NCI-H2107 (cell line): Measurements from ENCODE around the gene STAM2.
"Not testable (repeated sequence)": the region's sequence is repeated elsewhere in the genome, so short reads cannot be mapped to it uniquely, and the experiment has no call there.

ENCODE experiments used
- DNase-seq: peaks from one replicate; lab custom pipeline; 2025; lab: John Stamatoyannopoulos, UW

The STAM2 gene

GRCh38 chr2:152172201-152172785 lies 3.3 kb downstream of the STAM2 start:
- DNase-seq = not testable (repeated sequence)

DNA sequence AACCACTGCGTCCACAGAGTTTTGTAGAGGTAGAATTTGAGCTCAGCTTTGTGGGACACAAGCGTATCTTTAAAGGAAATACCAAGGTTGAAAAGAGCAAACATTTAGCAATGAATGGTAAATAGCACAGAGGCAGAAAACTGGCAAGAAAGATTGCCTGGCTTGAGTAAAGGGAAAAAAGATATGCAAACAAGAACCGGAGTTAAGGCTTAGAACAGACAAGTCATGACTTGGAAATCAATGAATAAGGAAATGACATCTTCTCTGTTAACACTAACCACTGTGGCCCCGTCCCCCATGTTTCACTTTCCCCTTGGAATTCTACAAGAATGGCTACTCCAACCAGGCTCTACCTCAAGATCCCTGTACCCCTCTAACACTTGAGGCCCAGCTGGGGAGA lies 3.8 kb downstream of the STAM2 start:
- DNase-seq = no peak

GRCh38 chr2:152169158-152169557 lies 6.4 kb downstream of the STAM2 start:
- not testable (repeated sequence) for DNase-seq

DNA sequence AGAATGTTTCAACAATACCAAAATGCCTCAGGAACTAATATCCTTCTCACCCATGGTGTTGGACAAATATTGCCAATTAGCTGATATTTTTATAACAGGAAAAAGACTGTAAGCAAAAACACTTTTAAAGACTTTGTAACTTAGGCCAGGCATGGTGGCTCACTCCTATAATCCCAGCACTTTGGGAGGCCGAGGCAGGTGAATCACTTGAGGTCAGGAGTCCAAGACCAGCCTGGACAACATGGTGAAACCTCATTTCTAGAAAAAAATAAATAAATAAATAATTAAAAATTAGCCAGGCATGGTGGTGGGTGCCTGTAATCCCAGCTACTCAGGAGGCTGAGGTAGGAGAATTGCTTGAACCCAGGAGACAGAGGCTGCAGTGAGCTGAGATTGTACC lies 8.1 kb downstream of the STAM2 start:
- not testable (repeated sequence) for DNase-seq

GRCh38 chr2:152167065-152167464 lies 8.5 kb downstream of the STAM2 start:
- no peak for DNase-seq

DNA sequence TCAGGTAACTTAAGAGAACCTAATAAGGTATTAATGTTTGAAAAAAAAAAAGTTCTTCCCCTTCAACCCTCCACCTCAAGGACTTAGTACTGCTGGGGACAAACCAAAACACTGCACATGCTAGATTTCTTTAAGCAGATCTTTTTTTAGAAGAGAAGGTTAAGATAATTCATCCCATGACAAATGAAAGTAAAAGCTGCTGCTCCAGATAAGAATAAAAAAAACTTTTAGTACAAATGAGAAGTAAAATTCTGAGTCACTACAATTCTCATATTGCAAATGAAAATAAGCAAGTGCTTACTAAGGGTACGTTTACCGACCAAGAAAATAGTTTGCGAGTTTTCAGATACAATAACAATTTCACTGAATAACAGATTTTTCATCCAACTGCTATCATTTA lies 8.9 kb downstream of the STAM2 start:
- no peak for DNase-seq

- no peak for DNase-seq
Observed at GRCh38 chr2:152165780-152166179, 9.8 kb downstream of the STAM2 start.

GRCh38 chr2:152165306-152165705 lies 10.3 kb downstream of the STAM2 start:
- DNase-seq = no peak

DNA sequence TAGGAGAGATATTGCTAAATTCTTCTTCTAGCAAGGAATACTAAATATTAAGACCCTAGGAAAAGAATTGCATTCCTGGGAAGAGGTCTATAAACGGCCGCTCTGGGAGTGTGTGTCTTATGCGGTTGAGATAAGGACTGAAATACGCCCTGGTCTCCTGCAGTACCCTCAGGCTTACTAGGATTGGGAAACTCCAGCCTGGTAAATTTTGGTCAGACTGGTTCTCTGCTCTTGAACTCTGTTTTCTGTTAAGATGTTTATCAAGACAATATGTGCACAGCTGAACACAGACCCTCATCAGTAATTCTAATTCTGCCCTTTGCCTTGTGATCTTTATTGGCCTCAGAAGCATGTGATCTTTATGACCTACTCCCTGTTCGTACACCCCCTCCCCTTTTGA lies 11.9 kb downstream of the STAM2 start:
- DNase-seq = not testable (repeated sequence)

DNA sequence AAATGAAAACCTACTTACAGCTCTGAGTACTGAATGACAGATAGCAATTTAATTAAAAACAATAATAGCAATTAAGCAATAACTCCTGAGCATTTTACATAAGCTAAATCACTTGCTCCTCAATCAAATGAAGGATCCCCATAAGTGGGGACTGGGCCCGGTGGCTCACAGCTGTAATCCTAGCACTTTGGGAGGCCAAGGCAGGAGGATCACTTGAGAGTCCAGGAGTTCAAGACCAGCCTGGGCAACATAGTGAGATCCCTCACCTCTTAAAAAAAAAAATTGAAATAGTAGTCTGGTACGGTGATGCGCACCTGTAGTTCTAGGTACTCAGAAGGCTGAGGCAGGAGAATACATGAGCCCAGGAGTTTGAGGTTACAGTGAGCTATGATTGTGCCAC lies 13.4 kb downstream of the STAM2 start:
- DNase-seq = no peak

DNA sequence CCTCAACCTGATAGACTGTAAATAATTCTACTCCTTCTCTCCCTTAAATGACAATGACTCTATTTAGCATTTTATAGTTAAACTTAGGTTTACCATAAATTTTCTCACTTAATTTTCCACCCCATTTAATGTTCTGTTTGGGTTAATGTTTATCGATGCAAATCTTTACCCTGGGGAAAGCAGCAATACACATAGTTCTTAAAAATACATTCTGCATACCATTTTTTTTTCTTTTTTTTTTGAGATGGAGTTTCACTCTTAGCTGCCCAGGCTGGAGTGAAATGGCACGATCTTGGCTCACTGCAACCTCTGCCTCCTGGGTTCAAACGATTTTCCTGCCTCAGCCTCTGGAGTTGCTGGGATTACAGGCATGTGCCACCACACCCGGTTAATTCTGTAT lies 14.0 kb downstream of the STAM2 start:
- DNase-seq = no peak

DNA sequence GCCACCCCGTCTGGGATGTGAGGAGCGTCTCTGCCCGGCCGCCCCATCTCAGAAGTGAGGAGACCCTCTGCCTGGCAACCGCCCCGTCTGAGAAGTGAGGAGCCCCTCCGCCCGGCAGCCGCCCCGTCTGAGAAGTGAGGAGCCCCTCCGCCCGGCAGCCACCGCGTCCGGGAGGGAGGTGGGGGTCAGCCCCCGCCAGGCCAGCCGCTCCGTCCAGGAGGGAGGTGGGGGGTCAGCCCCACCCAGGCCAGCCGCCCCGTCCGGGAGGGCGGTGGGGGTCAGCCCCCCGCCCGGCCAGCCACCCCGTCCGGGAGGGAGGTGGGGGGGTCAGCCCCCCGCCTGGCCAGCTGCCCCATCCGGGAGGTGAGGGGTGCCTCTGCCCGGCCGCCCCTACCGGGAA lies 15.2 kb downstream of the STAM2 start:
- DNase-seq = not testable (repeated sequence)

DNA sequence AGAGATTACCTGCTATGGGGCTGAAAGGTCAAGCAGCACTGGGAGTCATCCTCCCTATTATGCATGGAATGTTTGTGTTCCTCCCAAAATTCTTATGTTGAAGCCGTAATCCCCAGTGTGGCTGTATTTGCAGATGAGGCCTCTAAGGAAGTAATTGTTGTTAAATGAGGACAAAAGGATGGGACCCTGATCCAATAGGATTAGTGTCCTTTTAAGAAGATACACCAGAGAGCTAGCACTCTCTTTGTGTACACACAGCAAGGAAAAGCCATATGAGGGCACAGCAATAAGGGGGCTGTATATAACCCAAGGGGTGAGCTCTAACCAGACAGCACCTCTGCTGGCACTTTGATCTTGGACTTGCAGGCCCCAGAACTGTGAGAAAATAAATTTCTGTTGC lies 18.3 kb downstream of the STAM2 start:
- no peak for DNase-seq

DNA sequence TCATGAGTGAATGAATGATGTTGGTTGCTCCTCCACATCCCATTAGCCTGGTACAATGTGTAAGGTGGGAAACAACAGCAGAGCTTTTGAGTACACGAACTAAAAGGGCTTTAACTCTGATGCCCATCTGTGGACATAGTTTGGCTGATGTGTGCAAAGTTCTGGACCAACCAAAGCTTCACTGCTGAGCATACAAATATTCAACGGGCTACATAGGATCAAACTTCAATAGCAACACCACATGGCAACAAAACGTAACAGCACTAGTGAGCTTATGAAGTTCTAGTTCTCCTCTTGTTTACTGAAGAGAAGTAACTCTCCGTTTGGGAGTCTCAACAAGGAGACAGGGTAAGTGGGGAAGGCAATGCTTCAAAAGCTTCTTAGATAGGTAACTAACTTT lies 20.4 kb downstream of the STAM2 start:
- no peak for DNase-seq

- DNase-seq = no peak
Observed at GRCh38 chr2:152154462-152154861, 21.1 kb downstream of the STAM2 start.

GRCh38 chr2:152134488-152135280 lies 40.9 kb downstream of the STAM2 start:
- no peak for DNase-seq

GRCh38 chr2:152132306-152132705 lies 43.3 kb downstream of the STAM2 start:
- DNase-seq = no peak

DNA sequence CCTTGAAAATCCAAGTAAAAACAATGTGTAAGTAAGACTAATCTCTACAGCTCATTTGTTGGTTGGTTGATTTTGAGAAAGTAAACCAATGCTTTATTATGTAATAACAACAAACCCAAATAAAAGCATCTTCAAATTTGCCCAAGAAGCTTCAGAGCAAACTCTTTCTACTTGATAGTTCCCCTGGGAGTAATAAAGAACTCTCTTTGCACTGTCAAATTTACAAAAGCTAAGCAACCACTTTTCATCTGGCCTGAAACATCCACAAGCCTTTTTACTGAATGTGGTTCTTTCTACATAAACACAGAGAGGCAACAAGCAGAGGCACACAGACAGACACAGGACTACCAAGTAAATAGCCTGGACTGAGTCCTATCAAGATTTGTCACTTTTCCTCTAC lies 47.9 kb downstream of the STAM2 start:
- no peak for DNase-seq

DNA sequence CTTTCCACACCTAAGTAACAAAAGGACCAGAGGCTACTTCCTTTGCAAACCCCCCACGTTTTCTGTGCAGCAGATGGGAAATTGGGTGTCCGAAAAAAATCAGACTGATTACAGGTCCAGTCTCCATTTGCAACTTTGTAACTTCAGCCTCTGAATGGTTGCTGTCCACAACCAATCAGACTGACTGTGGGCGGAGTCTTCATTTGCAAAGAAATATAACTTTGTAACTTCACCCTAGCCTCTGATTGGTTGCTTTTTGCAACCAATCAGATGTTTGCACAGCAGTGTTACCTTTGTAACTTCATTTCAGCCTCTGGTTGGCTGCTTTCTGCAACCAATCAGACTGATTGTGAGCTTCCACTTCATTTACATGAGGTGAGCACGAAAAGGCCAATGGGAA lies 48.9 kb downstream of the STAM2 start:
- DNase-seq = no peak

DNA sequence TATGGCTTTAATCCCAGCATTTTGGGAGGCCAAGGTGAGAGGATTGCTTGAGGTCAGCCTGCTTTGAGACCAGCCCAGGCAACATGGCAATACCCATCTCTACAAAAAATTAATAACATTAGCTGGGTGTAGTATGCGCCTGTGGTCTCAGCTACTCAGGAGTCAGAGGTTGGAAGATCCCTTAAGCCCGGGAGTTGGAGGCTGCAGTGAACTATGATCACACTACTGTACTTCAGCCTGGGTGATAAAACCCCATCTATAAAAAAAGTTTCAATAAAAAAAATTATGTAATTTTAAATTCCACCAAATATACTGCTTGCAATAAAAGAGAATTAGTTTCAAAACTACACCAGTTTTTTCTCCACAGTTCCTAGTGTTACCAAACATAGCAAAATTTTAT lies 53.4 kb downstream of the STAM2 start:
- DNase-seq = no peak

DNA sequence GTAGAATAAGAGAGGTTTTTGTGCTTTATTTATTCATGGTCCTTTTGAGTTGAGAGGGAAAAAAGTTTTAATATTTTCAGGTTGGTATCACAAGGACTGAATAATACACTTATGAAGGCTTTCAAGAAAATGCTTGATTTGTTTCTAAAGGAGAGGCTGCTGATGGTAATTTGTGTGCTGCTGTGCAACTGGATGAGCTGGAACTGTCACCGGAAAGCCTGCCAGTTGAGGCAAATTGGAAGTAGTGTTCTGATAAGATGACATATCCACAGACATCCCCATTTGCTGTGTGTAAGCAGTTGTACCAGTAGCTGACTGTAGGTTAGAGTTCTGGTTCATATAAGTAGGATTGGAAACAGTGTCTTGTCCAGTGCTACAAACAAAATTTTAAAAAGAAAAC lies 55.1 kb downstream of the STAM2 start:
- DNase-seq = no peak

DNA sequence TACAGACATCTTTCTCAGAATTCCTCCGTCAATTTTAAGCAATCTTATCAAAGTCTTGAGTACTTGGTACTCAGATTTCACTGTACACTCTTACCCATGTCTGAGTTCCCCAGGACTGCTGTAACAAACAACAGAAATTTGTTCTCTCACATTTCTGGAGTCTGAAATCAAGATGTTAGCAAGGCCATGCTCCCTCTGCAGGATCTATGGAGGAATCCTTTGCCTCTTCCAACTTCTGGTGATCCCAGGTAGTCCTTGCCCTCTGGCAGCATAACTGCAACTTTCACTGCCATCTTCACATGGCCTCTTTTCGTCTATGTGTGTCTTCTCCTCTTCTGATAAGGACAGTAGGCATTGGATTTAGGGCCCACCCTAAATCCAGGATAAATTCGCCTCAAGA lies 59.6 kb downstream of the STAM2 start:
- no peak for DNase-seq

GRCh38 chr2:152114366-152114765 lies 61.2 kb downstream of the STAM2 start:
- DNase-seq = no peak

GRCh38 chr2:152107140-152107539 lies 68.4 kb downstream of the STAM2 start:
- DNase-seq = not testable (repeated sequence)
